OCI-LY3 (cell line): Measurements from ENCODE around the gene EIF3F.

Experiments used
- H2AFZ ChIP-seq: fragments of 200-600, 300-600 bp; shearing (Covaris generic); 2 replicates; pipeline ENCODE4 v1.6.0; 2014; ENCODE audit warnings: antibody characterized with exemption, low read depth, low read length
- H3K27ac ChIP-seq: fragments of 200-600, 300-600 bp; sonication (generic); 2 replicates; pipeline ENCODE4 v1.5.1; 2014; ENCODE audit warnings: mild to moderate bottlenecking, low read length, moderate library complexity, mixed read lengths
- H3K27me3 ChIP-seq: fragments of 200-600, 300-600 bp; sonication (generic); 2 replicates; pipeline ENCODE4 v1.6.1; 2014; ENCODE audit warnings: low read depth, low read length, mixed read lengths
- H3K36me3 ChIP-seq: fragments of 200-600, 300-600 bp; sonication (generic); replicated peaks from 2 replicates; pipeline ENCODE3; 2014; ENCODE audit warnings: low read depth, low read length, mixed read lengths
- H3K4me1 ChIP-seq: fragments of 300-600, 200-600 bp; sonication (generic); 2 replicates; pipeline ENCODE4 v1.6.1; 2014; ENCODE audit warnings: low read length, mixed read lengths
- H3K4me2 ChIP-seq: fragments of 200-600, 300-600 bp; sonication (generic); 2 replicates; pipeline ENCODE4 v1.6.1; 2014; ENCODE audit warnings: low read length, mixed read lengths
- H3K4me3 ChIP-seq: fragments of 300-600, 200-600 bp; sonication (generic); 2 replicates; pipeline ENCODE4 v1.5.1; 2014; ENCODE audit warnings: antibody characterized with exemption, mild to moderate bottlenecking, low read length, moderate library complexity
- H3K79me2 ChIP-seq: fragments of 300-600, 200-600 bp; shearing (Covaris generic); 2 replicates; pipeline ENCODE4 v1.6.1; 2014; ENCODE audit warnings: mild to moderate bottlenecking, low read length, mixed read lengths
- H3K9ac ChIP-seq: fragments of 300-600, 200-600 bp; shearing (Covaris generic); 2 replicates; pipeline ENCODE4 v1.6.0; 2014; ENCODE audit warnings: mild to moderate bottlenecking, low read length, moderate library complexity
- H3K9me3 ChIP-seq: fragments of 200-600, 300-600 bp; shearing (Covaris generic); 2 replicates; pipeline ENCODE4 v1.6.1; 2014; ENCODE audit warnings: low read length, mixed read lengths; ENCODE audit not compliant: insufficient read depth
- H4K20me1 ChIP-seq: fragments of 200-600, 300-600 bp; sonication (generic); 2 replicates; pipeline ENCODE4 v1.6.1; 2016; ENCODE audit warnings: low read length, mixed read lengths; ENCODE audit not compliant: insufficient read depth
- CTCF ChIP-seq: fragments of 200-600, 300-600 bp; sonication (generic); IDR thresholded peaks from 2 replicates; pipeline ENCODE4 v1.5.1; 2014; ENCODE audit warnings: antibody characterized with exemption, low read length, low read depth
- EZH2phosphoT487 ChIP-seq: fragments of 200-600 bp; shearing (Covaris generic); IDR thresholded peaks from 2 replicates; pipeline ENCODE4 v1.6.1; 2018; ENCODE audit warnings: antibody characterized with exemption, mixed run types, low read depth

EIF3F gene

DNA sequence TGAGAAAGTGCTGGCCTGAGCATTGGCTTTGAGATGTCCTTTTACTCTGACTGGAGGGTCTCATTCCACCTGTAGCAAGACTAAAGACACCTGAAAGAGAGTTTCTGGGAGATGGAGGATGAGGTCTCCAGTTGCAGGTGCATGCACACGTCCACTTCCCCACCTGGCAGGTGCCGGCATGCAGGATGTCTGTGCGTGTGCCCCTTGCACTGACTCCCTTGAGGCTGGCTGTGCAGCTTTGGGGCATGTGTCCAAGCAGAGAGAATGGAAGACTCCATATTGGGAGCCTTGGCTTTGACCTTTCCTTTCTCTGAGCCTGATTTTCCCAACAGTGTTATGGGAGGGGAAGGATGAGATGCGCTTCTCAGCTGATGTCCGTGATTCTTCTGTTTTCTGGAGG, 49.8 kb downstream of the EIF3F start:
- Histone ChIP-seq H3K36me3 (no peaks in the 10 kb centered on the region), H3K4me3 (no peak overlapping the region), H3K9me3 (no peaks in the 10 kb centered on the region), H3K4me2 (no peak overlapping the region), H3K79me2 (no peaks in the 10 kb centered on the region), H3K27me3 (0 out of 2 replicates have a peak, but pooled peaks cover 4% of the 10 kb centered on the region), H3K27ac (no peak overlapping the region), H3K4me1 (peaks cover 7% of the 10 kb centered on the region), H4K20me1 (no peaks in the 10 kb centered on the region), H3K9ac (no peak overlapping the region), H2AFZ (no peak overlapping the region)
- TF ChIP-seq CTCF (no peak), EZH2phosphoT487 (no peak)

- Histone ChIP-seq H3K27me3 (0 out of 2 replicates have a peak, but pooled peaks cover 4% of the 10 kb centered on the region), H3K79me2 (no peaks in the 10 kb centered on the region), H3K9me3 (no peaks in the 10 kb centered on the region), H3K4me2 (no peak overlapping the region), H2AFZ (no peak overlapping the region), H3K9ac (no peak overlapping the region), H3K27ac (no peak overlapping the region), H3K4me1 (peaks cover 2% of the 10 kb centered on the region), H4K20me1 (no peaks in the 10 kb centered on the region), H3K4me3 (no peak overlapping the region), H3K36me3 (no peaks in the 10 kb centered on the region)
- TF ChIP-seq CTCF (no peak), EZH2phosphoT487 (no peak)
Measured at GRCh38 chr11:8038393-8038792, 51.3 kb downstream of the EIF3F start.

GRCh38 chr11:8038811-8039529, 51.8 kb downstream of the EIF3F start:
- Histone ChIP-seq H4K20me1 (no peaks in the 10 kb centered on the region), H2AFZ (no peak overlapping the region), H3K36me3 (no peaks in the 10 kb centered on the region), H3K9me3 (no peaks in the 10 kb centered on the region), H3K27me3 (peaks cover 9% of the 10 kb centered on the region; the same call in 1 of the 2 replicates), H3K79me2 (no peaks in the 10 kb centered on the region), H3K4me3 (no peak overlapping the region), H3K9ac (no peak overlapping the region), H3K4me2 (no peak overlapping the region), H3K4me1 (no peaks in the 10 kb centered on the region), H3K27ac (no peak overlapping the region)
- no peak for TF ChIP-seq CTCF
- no peak for TF ChIP-seq EZH2phosphoT487

- H3K36me3 ChIP-seq = no peaks in the 10 kb centered on the region
- no peak overlapping the region for H3K9ac ChIP-seq
- H3K79me2 ChIP-seq = no peaks in the 10 kb centered on the region
- no peak overlapping the region for H3K4me2 ChIP-seq
- no peak overlapping the region for H3K27ac ChIP-seq
- H4K20me1 ChIP-seq = no peaks in the 10 kb centered on the region
- peaks cover 16% of the 10 kb centered on the region; the same call in 1 of the 2 replicates for H3K27me3 ChIP-seq
- no peaks in the 10 kb centered on the region for H3K4me1 ChIP-seq
- H3K9me3 ChIP-seq = no peaks in the 10 kb centered on the region
- no peak overlapping the region for H3K4me3 ChIP-seq
- TF ChIP-seq EZH2phosphoT487 (no peak), CTCF (no peak)
- no peak overlapping the region for H2AFZ ChIP-seq
Measured at GRCh38 chr11:8039530-8040260, 52.6 kb downstream of the EIF3F start.
